Memory B cell (primary cell): ENCODE measurements around the gene RFLNA.

Experiments
- ATAC-seq: fragments of 150-1000 bp; cut with Tn5 transposase; 2 replicates; pipeline ENCODE4 v1.10.0; 2021; ENCODE audit warnings: low read depth, mild to moderate bottlenecking, moderate library complexity
- DNase-seq, 2 donors: peaks; one replicate each; pipeline ENCODE4 v3.0.0; 2022; ENCODE audit warnings: low spot score in 2 of 2
- H3K27ac Mint-ChIP-seq: one replicate; pipeline ENCODE4 v1.8.0; 2022; ENCODE audit warnings: mild to moderate bottlenecking, moderate library complexity, mixed read lengths
- H3K27me3 Mint-ChIP-seq: one replicate; pipeline ENCODE4 v1.8.0; 2022; ENCODE audit warnings: mixed read lengths
- H3K36me3 Mint-ChIP-seq: one replicate; pipeline ENCODE4 v1.8.0; 2022; ENCODE audit warnings: mild to moderate bottlenecking, mixed read lengths
- H3K4me1 Mint-ChIP-seq: one replicate; pipeline ENCODE4 v1.8.0; 2022; ENCODE audit warnings: mixed read lengths
- H3K4me3 Mint-ChIP-seq: one replicate; pipeline ENCODE4 v1.8.0; 2022; ENCODE audit warnings: mild to moderate bottlenecking, moderate library complexity, mixed read lengths
- H3K9me3 Mint-ChIP-seq: one replicate; pipeline ENCODE4 v1.8.0; 2022; ENCODE audit warnings: mixed read lengths

RFLNA gene

DNA sequence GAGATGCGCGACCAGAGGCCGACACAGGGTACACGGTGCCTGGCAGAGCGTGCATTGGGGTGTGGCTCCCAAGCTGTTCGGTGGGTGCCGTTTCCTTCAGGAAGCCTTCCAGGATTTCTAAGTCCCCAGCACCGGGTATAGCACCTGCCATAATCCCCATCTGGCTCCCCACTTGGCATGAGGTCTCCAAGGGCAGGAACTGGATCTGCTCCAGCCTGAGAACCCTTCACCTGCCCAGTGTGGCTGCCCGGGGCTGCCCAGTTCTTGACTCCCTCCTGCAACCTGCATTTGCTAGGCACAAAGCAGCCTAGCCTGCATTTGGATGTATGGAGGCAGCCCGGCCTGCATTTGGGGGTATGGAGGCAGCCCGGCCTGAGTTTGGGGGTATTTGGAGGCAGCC is 69.7 kb downstream of the RFLNA start:
- Mint-ChIP-seq H3K4me3 (no peak overlapping the region), H3K9me3 (no peaks in the 10 kb centered on the region), H3K4me1 (no peaks in the 10 kb centered on the region), H3K27ac (no peak overlapping the region), H3K27me3 (no peaks in the 10 kb centered on the region), H3K36me3 (peaks cover 5% of the 10 kb centered on the region)
- DNase-seq = no peak
- ATAC-seq = no peak
